Upper lobe of right lung (tissue), 1 donor: ENCODE data around the gene LONRF2. TPM values are rescaled to one million over a fixed set of nuclear protein-coding genes. Genes with fewer than 3 reads are reported as not detected.

ENCODE experiments used
- ATAC-seq: fragments of 200-7000 bp; cut with Tn5 transposase; one replicate; pipeline ENCODE4 v1.9.1; 2020; ENCODE audit warnings: mild to moderate bottlenecking, moderate library complexity
- DNase-seq: peaks from one replicate; pipeline ENCODE4 v3.0.0-alpha.2; 2020
- H3K27ac ChIP-seq: fragments of 200-600 bp; one replicate; pipeline ENCODE4 v1.8.0; 2022
- H3K27me3 ChIP-seq: fragments of 200-600 bp; one replicate; pipeline ENCODE4 v1.8.0; 2022; ENCODE audit warnings: mild to moderate bottlenecking
- H3K36me3 ChIP-seq: fragments of 200-600 bp; one replicate; pipeline ENCODE4 v1.8.0; 2022
- H3K4me1 ChIP-seq: fragments of 200-600 bp; one replicate; pipeline ENCODE4 v1.8.0; 2022
- H3K4me3 ChIP-seq: fragments of 200-600 bp; one replicate; pipeline ENCODE4 v1.8.0; 2022; ENCODE audit warnings: mild to moderate bottlenecking
- H3K9me3 ChIP-seq: fragments of 200-600 bp; one replicate; pipeline ENCODE4 v1.8.0; 2022
- CTCF ChIP-seq: fragments of 200-600 bp; IDR thresholded peaks from one replicate; pipeline ENCODE4 v1.8.0; 2022; ENCODE audit warnings: antibody characterized with exemption
- intact Hi-C: fragments of 100-400 bp; cut with DNase I; formaldehyde crosslinking; loops from one replicate; pipeline ENCODE4 v1.11.0; 2022
- total RNA-seq: library from RNA; stranded (reverse); fragmentation: NEBNext Ultra II Directional; extraction: Animal tissue kit (Norgen Biotek cat#: 25700); gene quantifications from one replicate; pipeline ENCODE4 v1.2.1, GENCODE V29; 2021
- donor health status: DM: no; HTN: yes; CAD: no; lungs with severe emphysema.

The LONRF2 gene
- total RNA-seq, 1 donor from 2014 or later = 4.2 TPM

GRCh38 chr2:100262046-100262445 is 60.3 kb downstream of the LONRF2 start:
- H3K9me3 ChIP-seq = no peaks in the 10 kb centered on the region
- no peaks in the 10 kb centered on the region for H3K4me1 ChIP-seq
- no peak for DNase-seq
- H3K27me3 ChIP-seq = no peaks in the 10 kb centered on the region
- no peaks in the 10 kb centered on the region for H3K36me3 ChIP-seq
- TF ChIP-seq CTCF = no peak
- H3K27ac ChIP-seq = no peak overlapping the region
- intact Hi-C loops = loop anchor here (10.0 kb wide), 1 partner anchor 123 kb away; no protein-coding TSS in a partner anchor
- no peak overlapping the region for H3K4me3 ChIP-seq
- ATAC-seq = peak; percentile 59

DNA sequence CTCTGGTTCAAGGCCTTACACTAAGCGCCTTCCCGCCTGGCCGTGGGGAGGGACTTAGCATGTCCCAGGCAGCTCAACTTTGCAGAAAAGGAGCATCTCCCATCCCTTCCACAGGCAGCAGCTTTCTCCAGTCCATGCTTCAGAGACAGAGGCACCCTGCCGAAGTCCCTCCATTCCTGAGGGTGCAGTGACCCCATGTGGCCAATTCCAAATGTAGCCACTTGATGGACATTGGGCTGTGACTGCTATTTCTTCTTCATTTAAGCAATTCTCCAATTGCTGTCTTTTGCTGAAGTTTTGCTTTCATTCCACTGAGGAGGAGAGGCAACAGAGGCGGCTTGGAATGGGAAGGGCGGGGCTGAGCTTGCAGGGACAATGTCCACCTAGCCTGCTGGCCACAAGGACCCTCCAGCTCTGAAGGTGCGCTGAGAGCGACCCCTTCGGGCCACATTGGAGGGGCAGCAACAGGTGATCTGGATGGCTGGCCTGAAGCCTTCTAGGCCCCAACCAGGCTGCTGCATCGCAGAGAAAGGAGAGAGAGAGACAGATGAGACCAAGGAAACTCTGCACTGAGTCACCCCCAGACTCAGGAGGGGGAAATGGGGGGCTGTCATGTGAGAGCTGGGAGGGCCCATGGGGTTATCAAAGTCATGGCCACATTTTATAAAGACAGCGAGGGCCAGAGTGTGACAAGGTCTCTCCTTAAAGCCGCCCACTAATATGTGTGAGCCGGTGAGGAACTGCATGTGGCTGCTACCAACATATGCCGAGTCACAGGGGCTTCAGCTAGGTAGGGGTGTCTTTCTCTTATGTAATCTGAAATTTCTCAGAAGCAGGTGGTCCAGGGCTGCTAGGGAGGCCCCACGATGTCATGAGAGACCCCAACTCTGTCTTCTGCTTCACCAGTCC is 61.3 kb downstream of the LONRF2 start:
- no peak for DNase-seq
- H3K27ac ChIP-seq = no peak overlapping the region
- H3K9me3 ChIP-seq = no peaks in the 10 kb centered on the region
- intact Hi-C loops = loop anchor here (10.0 kb wide), 1 partner anchor 124 kb away; no protein-coding TSS in a partner anchor
- no peaks in the 10 kb centered on the region for H3K36me3 ChIP-seq
- H3K4me1 ChIP-seq = no peaks in the 10 kb centered on the region
- ATAC-seq = peak; percentile 70
- TF ChIP-seq CTCF = peak; percentile 59
- no peaks in the 10 kb centered on the region for H3K27me3 ChIP-seq
- no peak overlapping the region for H3K4me3 ChIP-seq

DNA sequence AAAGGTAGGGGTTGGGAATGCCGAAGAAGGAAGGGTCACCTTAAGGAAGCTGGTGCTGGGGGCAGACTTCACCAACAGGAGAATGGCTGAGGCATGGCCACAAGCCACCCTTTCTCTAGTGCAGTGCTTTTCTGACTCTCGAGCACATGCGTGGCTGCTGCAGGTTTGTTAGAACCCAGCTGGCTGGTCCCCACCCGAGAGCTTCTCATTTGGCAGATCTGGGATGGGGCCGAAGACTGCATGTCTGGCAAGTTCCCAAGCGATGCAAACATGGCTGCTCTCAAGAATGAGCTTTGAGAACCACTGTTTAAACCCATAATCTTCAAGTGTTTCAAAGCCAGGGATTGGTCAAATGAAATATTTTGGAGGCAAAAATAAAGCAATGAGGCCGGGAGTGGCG is 63.2 kb downstream of the LONRF2 start:
- no peaks in the 10 kb centered on the region for H3K4me1 ChIP-seq
- ATAC-seq (no peak), DNase-seq (no peak)
- no peaks in the 10 kb centered on the region for H3K9me3 ChIP-seq
- H3K36me3 ChIP-seq = no peaks in the 10 kb centered on the region
- H3K27me3 ChIP-seq = no peaks in the 10 kb centered on the region
- no peak for TF ChIP-seq CTCF
- no peak overlapping the region for H3K27ac ChIP-seq
- intact Hi-C loops = no loop called here
- no peak overlapping the region for H3K4me3 ChIP-seq

DNA sequence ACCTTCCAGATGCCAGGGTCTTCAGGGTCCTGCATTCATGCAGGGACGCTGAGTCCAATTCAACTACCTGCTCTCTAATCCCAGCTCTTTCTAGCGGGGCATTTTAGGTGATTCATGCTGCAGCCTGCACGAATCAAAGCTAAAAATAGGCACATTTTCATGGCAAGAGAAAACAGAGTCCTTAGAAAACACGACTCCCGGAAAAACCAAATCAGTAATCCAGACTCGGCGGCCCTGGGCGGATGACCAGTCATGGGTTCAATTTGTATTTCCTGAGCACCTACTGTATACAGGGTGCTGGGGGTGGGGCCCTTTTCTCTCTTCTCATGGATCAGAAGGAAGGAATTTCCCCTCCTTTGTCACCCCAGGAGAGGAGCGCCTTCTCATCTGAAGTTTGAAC is 64.4 kb downstream of the LONRF2 start:
- TF ChIP-seq CTCF = no peak
- no peaks in the 10 kb centered on the region for H3K27me3 ChIP-seq
- H3K36me3 ChIP-seq = no peaks in the 10 kb centered on the region
- no peak overlapping the region for H3K4me3 ChIP-seq
- DNase-seq = no peak
- ATAC-seq = no peak
- no peaks in the 10 kb centered on the region for H3K9me3 ChIP-seq
- H3K27ac ChIP-seq = no peak overlapping the region
- intact Hi-C loops = no loop called here
- no peaks in the 10 kb centered on the region for H3K4me1 ChIP-seq

- Histone ChIP-seq H3K27ac (no peak overlapping the region), H3K4me1 (no peaks in the 10 kb centered on the region), H3K36me3 (no peaks in the 10 kb centered on the region), H3K4me3 (no peak overlapping the region), H3K9me3 (no peaks in the 10 kb centered on the region), H3K27me3 (no peaks in the 10 kb centered on the region)
- no peak for TF ChIP-seq CTCF
- ATAC-seq = no peak
- intact Hi-C loops = no loop called here
- no peak for DNase-seq
Observed at GRCh38 chr2:100256849-100257248, 65.5 kb downstream of the LONRF2 start.
